LHCN-M2 (cell line): ENCODE data around the gene SAMD5. TPM values are rescaled to one million over a fixed set of nuclear protein-coding genes. Genes with fewer than 3 reads are reported as not detected.

ENCODE experiments used
- DNase-seq: peaks from one replicate; pipeline ENCODE4 v3.0.0-alpha.2; 2012; ENCODE audit warnings: low read depth
- total RNA-seq: library from RNA; depleted of rRNA; stranded (reverse); fragments of >200 nt; gene quantifications from 2 replicates; pipeline ENCODE4 v1.2.3, GENCODE V29; 2014

The SAMD5 gene
- total RNA-seq, 1 experiment from 2014 or later, result 4.0 TPM

- DNase-seq, result no peak
These were observed 57.9 kb downstream of the SAMD5 start for GRCh38 chr6:147566244-147566898.

GRCh38 chr6:147567141-147567805 lies 58.8 kb downstream of the SAMD5 start:
- DNase-seq, result peak; percentile 28

DNA sequence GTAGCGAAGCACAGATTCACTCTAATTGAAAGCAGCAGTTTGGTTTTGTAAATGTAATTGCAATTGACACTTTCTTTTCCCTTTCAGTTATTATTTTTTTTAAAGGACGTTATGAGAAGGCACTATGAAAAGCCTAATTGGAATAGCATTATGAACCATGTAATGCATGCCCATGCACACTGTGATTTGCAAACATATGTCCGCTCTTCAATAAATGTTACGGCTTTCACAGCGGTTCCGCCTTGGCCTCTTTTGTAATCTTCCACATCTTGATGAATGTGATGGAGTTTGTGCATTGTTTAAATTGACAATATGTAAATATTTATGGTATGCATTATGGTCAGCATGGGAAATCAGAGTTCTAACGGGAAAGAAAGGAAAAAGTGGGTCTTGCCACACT lies 61.3 kb downstream of the SAMD5 start:
- DNase-seq, result no peak

DNA sequence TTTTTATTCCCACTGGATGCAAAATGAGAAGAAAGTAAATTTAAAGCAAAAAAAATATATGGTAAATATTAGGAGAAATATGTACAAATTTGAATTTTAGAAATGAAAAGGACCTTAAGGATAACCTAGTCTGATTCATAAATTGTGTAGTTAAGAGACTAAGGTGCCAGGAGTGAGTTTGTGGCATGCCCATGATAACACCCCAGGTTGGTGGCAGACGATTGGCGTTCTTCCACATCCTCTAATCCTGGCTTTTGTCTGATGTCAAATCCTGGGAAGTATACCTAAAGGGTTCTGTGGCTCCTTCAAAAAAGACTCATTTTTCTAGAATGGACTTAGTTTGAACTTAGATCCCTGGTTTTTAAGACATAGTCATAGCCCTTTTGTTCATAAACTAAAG lies 62.2 kb downstream of the SAMD5 start:
- DNase-seq, result no peak

DNA sequence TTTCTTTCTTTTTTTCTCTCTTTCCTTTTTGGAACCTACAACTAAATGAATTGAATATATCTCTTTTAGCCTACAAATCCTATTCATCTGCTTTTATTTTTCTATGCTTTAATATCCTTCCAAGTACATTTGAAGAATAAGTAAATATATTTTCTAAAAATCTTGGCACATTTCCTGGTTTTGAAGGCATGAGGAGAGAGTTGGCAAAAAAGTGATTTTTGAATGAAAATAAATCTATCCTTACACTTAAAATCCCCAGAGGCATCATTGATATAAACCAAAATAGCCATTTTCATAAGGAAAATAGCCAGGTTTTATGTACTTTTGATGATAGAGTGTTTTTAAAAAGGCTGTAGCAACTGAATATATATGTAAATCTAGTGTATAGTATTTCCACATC lies 69.0 kb downstream of the SAMD5 start:
- DNase-seq, result no peak

- peak; percentile 18 for DNase-seq
These were observed 69.7 kb downstream of the SAMD5 start for GRCh38 chr6:147578159-147578558.

DNA sequence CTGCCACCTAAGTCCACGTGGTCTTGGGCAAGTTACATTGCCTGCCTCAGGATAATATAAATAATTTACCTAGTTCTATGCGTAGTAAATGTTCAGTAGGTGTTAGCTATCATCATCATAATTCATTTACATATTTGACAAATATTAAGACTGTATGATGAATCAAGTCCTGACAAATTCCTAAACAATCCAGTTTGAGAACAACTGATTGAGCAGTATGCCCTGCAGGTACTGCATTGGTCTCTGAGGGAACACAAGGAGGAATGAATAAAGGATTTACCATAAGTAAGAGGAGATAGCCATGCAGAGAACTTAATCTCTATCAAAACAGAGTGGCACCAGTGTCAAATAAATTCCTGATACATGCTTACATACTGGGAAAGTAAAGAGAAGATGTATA lies 70.4 kb downstream of the SAMD5 start:
- DNase-seq, result no peak

DNA sequence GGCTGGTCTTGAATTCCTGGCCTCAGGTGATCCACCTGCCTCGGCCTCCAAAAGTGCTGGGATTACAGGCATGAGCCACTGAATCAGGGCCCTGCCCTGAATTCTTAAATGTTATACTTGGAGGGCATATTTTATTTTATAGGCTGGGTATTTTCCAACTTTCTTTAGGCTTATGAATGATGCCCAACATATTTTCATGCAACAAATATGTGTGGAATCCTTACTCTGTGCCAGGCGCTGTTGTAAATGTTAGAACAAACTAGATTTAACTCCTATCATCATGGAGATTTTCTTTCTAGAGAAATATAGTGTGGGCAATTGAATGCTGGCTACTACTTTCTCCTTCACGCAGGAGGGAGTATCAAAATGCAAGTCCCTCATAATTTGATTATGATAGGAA lies 71.2 kb downstream of the SAMD5 start:
- peak; percentile 8 for DNase-seq

DNA sequence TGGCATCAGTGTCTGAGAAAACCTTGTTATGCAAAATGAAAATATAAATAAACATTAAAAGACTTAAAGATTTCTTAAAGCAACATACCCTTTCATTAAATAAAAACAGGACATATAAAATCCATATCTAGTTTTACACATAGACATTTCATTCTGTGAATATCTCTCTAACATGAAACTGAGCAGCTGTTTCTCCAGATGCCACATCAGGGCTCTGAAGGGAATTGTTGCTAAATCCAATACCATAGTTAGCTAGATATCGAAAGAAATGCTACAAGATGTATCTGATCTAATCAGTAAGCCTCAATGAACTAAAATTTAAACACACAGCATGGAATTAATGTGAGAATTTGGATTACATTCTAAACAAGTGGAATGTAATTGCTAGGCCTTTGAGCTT lies 74.5 kb downstream of the SAMD5 start:
- DNase-seq, result no peak

DNA sequence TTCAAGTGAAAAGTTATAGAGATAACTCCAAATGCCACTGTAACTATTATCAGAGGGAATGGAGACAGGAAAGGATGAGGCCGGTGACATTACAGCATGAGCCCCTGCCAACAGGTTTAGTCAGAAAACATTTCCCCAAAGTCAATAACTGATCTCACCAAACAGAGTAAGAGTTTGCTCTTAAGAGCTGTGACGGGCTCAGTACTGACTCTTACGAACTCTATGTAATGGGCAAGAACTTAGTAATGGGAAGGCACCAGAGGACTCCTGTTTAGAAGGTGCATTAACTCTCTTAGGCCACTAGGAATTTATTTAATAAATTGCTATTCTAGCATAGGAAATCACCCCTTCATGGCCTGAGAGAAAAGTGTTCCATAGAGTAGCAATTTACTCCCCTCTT lies 76.8 kb downstream of the SAMD5 start:
- DNase-seq, result no peak

DNA sequence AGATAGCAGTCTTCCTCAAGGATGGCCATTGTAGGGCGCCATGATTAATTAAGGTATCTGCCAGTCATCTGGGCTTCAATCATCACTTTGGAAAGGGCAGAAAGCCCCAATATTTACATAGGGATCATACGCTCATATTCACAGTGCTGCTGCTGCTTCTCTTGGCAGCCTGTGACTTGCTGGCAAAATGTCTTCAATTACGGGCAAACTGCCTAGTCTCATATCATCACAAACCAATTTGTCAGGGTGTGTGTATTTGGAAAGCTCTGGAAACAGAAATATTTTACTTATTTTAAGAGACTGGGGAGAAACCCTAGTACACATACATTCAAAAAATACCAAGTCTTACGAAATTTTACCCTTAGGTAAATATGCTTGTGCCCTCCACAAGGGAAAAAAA lies 77.6 kb downstream of the SAMD5 start:
- DNase-seq, result no peak

- no peak for DNase-seq
These were observed 79.4 kb downstream of the SAMD5 start for GRCh38 chr6:147587907-147588306.

GRCh38 chr6:147588469-147588868 lies 80.0 kb downstream of the SAMD5 start:
- no peak for DNase-seq

DNA sequence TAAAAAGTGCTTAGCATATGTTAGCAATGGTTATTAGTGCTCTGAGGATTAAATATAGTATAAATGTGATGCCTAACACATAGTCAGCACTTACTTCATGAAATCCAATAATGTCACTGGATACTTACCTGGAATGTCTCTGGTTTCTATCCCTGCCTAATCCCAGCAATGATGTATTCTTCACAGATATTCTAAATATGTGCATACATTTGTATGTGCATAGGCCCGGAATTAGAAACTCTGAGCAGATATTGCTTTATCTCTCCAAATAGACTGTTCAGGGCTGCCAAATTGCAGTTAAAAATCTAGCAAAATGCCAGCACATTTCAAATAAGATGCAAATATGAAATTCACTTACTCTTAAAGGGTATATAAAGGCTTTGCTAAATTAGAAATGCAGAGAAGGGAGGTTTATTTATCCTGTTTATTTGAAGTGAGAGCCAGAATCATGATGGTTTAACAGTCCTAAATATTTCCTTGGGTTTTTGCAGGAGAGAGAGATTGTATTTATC lies 81.3 kb downstream of the SAMD5 start:
- DNase-seq, result no peak

- DNase-seq, result no peak
These were observed 87.5 kb downstream of the SAMD5 start for GRCh38 chr6:147595961-147596360.

DNA sequence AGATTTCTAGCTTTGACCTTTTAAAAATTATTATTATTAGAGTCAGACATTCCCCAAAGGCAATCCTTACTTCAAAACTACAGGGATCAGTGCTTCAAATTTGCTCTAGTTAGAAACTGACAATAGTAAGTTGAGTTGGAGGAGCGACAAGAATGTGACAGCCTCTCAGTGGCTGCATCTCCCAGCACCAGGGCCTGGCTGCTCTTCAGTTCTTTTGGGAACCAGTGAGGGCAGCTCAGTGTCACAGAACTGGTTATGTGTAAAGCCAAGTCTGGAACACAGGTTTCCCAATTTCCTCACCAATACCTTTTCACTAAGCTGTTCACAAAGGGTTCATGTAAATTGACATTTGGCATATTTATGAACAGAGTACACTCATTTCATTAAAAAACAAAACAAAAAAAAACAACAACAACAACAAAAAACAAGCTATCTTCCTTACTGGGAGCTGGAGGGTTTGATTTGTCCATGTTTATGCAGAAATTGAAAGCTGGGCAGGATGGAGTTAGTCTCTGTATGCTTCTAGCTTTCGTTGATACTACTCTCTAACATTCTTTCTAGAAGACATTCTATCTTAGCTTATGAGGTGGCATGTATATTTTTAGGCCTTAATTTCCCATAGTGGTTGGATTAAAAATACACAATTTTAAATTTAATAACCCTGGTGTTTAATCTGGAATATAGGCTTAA lies 95.0 kb downstream of the SAMD5 start:
- no peak for DNase-seq

- DNase-seq, result peak; percentile 53
These were observed 95.9 kb downstream of the SAMD5 start for GRCh38 chr6:147604373-147604772.

- DNase-seq, result no peak
These were observed 103.5 kb downstream of the SAMD5 start for GRCh38 chr6:147611992-147612391.

DNA sequence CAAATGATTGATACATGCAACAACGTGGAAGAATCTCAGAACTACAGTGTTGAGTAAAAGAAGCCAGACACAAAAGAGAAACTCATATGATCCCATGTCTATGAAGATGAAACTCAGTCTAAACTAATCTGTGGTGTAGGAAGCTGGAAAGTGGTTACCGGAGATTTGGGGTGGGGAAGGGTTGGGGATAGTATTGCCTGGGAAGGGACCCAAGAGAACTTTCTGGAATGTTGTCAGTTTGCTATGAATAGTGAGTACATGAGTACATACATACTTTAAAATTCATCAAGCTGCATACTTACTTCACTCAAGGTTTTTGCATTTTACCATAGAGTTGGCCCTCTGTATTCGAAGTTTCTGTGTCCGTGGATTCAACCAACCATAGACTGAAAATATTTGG lies 106.0 kb downstream of the SAMD5 start:
- no peak for DNase-seq

DNA sequence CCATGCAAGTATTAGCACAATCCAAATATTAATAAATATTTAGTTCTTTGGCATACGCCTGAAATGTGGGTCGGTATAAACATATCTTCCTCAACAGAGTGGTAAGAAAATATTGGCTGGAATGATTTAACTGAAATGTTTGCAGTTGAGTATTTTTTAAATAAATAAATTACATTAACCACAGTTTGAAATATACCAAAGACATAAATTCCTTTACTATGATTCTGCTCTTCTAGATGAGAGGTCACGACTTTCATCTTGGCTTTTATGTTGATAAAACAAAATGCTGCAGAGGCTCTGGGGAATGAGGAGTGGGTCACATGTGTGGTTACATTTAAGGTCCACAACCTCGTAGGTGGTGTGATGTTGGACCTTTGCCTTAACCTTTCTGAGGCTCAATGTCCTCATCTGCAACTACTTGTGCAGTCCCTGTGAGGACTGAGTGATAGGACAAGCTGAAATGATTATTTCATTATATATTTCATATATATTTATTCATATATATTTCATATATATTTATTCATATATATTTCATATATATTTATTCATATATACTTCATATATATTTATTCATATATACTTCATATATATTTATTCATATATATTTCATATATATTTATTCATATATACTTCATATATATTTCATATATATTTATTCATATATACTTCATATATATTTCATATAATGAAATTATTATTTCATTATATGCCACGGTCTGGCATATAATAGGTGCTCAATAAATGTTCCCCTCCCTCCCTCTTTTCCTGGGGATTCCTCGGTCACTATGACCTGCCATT lies 107.4 kb downstream of the SAMD5 start:
- peak; percentile 15 for DNase-seq

DNA sequence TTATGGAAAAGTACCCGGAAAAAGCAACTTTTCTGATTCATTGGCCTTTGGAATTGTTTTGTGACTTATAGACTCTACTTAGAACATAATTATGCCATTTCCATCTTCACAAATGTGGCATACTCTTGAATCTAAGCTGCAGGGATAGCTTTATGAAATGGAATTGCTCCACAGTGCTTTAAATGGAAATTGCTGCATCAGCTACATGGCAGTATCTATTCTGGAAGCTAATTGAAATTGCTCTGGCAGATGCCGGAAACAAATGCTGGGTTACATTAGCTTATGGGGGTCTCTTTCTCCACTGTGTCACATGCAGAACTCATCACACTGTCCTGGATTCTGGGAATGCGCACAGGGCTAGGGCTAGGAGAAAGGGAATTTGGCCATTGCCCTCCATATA lies 108.9 kb downstream of the SAMD5 start:
- no peak for DNase-seq

DNA sequence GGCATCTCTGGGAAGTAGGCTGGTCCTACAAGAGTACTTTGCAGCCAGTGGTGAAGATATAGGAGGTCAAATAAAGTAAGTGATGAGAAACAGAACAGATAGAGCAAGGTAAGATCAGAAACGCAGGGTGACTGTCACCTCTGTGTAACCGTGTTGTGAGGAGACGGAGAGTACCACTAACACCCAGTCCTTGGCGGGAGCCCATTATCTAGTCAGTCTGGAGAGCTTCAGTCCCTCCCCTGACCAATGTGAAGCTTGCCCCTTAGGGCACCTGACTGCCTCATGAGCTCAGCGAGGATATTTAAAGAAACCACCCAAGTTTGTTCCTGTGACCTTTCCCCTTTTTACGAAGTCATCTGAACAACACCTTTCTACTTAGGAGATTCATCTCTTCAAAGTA lies 110.0 kb downstream of the SAMD5 start:
- no peak for DNase-seq
